H1 (cell line): Measurements from ENCODE around the gene PAX4. TPM values are rescaled to one million over a fixed set of nuclear protein-coding genes. Genes with fewer than 3 reads are reported as not detected.

Experiments
- CREB1 ChIP-seq: IDR thresholded peaks from 2 replicates; pipeline ENCODE4 v1.6.1; 2012; ENCODE audit warnings: inconsistent platforms
- EZH2 ChIP-seq: fragments of 200-600 bp; sonication (generic); IDR thresholded peaks from 2 replicates; pipeline ENCODE4 v1.7.1; 2012; ENCODE audit warnings: low read depth, mild to moderate bottlenecking, moderate library complexity, low read length, inconsistent platforms; ENCODE audit not compliant: severe bottlenecking
- JUND ChIP-seq: IDR thresholded peaks from 2 replicates; pipeline ENCODE4 v1.6.1; 2011; ENCODE audit warnings: mild to moderate bottlenecking, improper control_type of control experiment, low read length
- POLR2A ChIP-seq, 2 experiments: IDR thresholded peaks; 1 replicate in 1 of 2; 2 replicates in 1 of 2; pipeline ENCODE4 v1.6.1; 2011; ENCODE audit warnings: low read depth in 2 of 2, low read length in 2 of 2, mild to moderate bottlenecking in 2 of 2; ENCODE audit errors: control extremely low read depth in 1 of 2
- SAP30 ChIP-seq: fragments of 300-600 bp; sonication (generic); IDR thresholded peaks from 2 replicates; pipeline ENCODE4 v1.7.1; 2012; ENCODE audit warnings: low read length, moderate library complexity, mild to moderate bottlenecking, inconsistent platforms; ENCODE audit not compliant: insufficient read depth, insufficient replicate concordance
- SUZ12 ChIP-seq: fragments of 200-600 bp; sonication (generic); IDR thresholded peaks from 2 replicates; pipeline ENCODE4 v1.6.1; 2012; ENCODE audit warnings: mild to moderate bottlenecking, inconsistent platforms, low read length, moderate library complexity, mixed read lengths
- polyA plus RNA-seq, 7 experiments: library from polyadenylated mRNA; depleted of rRNA in 3 of 7; stranded (reverse) in 5 of 7; unstranded in 2 of 7; fragments of >200 nt in 5 of 7; fragments of 200-250 nt in 2 of 7; gene quantifications; 1 replicate in 5 of 7; 2 replicates in 1 of 7; 4 replicates in 1 of 7; pipeline versions ENCODE4 v1.2.1 to v1.2.3, GENCODE V29; 2011 to 2013; ENCODE audit warnings: missing spikeins in 2 of 7, mixed read lengths in 2 of 7
- total RNA-seq: library from RNA; stranded (reverse); fragmentation: NEBNext Ultra II Directional; extraction: Animal tissue kit (Norgen Biotek cat#: 25700); gene quantifications from 2 replicates; pipeline ENCODE4 v1.2.1, GENCODE V29; 2021
- TF ChIP-seq, protein P1 (sequence below): fragments of 300-600 bp; sonication (generic); IDR thresholded peaks from 2 replicates; pipeline ENCODE4 v1.7.1; 2012; ENCODE audit warnings: low read length, moderate library complexity, mild to moderate bottlenecking, inconsistent platforms; ENCODE audit not compliant: insufficient replicate concordance

PAX4 gene
- total and polyA plus RNA-seq, 2 of the 8 experiments (the other 6 are each of a cell fraction or from before 2014, with no cell fraction given) = 0.20 TPM; not detected in 1

DNA sequence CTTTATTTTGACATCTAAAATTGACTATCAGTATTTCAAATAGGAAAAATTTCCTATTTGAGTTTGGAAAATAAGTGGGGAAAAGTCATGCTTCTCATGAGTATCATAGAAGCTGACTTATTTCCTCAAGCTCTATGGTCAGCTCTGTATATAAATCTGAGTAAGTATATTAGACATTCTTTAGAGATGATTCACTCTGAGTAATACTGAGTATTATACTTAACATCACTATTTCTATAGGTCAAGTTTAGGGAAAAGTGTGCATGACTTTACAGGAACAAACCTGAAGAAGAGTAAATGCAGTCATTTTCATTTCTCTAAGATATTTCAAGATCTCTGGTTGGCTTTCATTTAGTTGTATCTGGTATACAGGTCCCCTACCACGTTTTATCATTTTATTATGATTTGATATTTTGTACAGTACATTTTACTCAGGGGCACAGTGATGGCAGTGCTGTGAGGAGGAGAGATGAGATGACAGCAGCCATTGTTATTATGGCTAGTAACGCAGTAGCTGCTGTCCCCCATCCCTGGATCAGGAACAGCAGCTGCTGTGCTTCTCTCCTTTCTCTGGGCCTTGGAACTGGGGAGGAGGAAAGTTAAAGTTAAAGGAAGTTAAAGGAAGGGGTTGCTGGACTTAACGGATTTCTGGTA is 49.2 kb upstream of the PAX4 start (continued):
- TF ChIP-seq, protein P1, sequence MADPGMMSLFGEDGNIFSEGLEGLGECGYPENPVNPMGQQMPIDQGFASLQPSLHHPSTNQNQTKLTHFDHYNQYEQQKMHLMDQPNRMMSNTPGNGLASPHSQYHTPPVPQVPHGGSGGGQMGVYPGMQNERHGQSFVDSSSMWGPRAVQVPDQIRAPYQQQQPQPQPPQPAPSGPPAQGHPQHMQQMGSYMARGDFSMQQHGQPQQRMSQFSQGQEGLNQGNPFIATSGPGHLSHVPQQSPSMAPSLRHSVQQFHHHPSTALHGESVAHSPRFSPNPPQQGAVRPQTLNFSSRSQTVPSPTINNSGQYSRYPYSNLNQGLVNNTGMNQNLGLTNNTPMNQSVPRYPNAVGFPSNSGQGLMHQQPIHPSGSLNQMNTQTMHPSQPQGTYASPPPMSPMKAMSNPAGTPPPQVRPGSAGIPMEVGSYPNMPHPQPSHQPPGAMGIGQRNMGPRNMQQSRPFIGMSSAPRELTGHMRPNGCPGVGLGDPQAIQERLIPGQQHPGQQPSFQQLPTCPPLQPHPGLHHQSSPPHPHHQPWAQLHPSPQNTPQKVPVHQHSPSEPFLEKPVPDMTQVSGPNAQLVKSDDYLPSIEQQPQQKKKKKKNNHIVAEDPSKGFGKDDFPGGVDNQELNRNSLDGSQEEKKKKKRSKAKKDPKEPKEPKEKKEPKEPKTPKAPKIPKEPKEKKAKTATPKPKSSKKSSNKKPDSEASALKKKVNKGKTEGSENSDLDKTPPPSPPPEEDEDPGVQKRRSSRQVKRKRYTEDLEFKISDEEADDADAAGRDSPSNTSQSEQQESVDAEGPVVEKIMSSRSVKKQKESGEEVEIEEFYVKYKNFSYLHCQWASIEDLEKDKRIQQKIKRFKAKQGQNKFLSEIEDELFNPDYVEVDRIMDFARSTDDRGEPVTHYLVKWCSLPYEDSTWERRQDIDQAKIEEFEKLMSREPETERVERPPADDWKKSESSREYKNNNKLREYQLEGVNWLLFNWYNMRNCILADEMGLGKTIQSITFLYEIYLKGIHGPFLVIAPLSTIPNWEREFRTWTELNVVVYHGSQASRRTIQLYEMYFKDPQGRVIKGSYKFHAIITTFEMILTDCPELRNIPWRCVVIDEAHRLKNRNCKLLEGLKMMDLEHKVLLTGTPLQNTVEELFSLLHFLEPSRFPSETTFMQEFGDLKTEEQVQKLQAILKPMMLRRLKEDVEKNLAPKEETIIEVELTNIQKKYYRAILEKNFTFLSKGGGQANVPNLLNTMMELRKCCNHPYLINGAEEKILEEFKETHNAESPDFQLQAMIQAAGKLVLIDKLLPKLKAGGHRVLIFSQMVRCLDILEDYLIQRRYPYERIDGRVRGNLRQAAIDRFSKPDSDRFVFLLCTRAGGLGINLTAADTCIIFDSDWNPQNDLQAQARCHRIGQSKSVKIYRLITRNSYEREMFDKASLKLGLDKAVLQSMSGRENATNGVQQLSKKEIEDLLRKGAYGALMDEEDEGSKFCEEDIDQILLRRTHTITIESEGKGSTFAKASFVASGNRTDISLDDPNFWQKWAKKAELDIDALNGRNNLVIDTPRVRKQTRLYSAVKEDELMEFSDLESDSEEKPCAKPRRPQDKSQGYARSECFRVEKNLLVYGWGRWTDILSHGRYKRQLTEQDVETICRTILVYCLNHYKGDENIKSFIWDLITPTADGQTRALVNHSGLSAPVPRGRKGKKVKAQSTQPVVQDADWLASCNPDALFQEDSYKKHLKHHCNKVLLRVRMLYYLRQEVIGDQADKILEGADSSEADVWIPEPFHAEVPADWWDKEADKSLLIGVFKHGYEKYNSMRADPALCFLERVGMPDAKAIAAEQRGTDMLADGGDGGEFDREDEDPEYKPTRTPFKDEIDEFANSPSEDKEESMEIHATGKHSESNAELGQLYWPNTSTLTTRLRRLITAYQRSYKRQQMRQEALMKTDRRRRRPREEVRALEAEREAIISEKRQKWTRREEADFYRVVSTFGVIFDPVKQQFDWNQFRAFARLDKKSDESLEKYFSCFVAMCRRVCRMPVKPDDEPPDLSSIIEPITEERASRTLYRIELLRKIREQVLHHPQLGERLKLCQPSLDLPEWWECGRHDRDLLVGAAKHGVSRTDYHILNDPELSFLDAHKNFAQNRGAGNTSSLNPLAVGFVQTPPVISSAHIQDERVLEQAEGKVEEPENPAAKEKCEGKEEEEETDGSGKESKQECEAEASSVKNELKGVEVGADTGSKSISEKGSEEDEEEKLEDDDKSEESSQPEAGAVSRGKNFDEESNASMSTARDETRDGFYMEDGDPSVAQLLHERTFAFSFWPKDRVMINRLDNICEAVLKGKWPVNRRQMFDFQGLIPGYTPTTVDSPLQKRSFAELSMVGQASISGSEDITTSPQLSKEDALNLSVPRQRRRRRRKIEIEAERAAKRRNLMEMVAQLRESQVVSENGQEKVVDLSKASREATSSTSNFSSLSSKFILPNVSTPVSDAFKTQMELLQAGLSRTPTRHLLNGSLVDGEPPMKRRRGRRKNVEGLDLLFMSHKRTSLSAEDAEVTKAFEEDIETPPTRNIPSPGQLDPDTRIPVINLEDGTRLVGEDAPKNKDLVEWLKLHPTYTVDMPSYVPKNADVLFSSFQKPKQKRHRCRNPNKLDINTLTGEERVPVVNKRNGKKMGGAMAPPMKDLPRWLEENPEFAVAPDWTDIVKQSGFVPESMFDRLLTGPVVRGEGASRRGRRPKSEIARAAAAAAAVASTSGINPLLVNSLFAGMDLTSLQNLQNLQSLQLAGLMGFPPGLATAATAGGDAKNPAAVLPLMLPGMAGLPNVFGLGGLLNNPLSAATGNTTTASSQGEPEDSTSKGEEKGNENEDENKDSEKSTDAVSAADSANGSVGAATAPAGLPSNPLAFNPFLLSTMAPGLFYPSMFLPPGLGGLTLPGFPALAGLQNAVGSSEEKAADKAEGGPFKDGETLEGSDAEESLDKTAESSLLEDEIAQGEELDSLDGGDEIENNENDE = no peak
- TF ChIP-seq EZH2 (no peak), SAP30 (no peak), JUND (no peak), CREB1 (no peak), POLR2A (IDR thresholded peaks at IDR 0.05; ENCODE audit: control extremely low read depth in 1 of 2, low read depth in 2 of 2, low read length in 2 of 2) (no peak), SUZ12 (no peak)
- TF ChIP-seq, all 59 proteins: peak for 0
